Bronchial epithelial cell (primary cell): Measurements from ENCODE around the gene YIF1B. TPM values are rescaled to one million over a fixed set of nuclear protein-coding genes. Genes with fewer than 3 reads are reported as not detected.

Experiments used
- DNase-seq: peaks from one replicate; pipeline ENCODE4 v3.0.0-alpha.2; 2010; ENCODE audit warnings: low read depth
- FAIRE-seq: peaks from 2 replicates; lab custom pipeline; 2011; peaks lifted over from hg19 to GRCh38; lab: Jason Lieb, UNC
- H3K27me3 ChIP-seq: 2 replicates; pipeline ENCODE4 v1.5.1; 2011; ENCODE audit warnings: low read length; ENCODE audit not compliant: control insufficient read depth, insufficient read depth
- H3K36me3 ChIP-seq: 2 replicates; pipeline ENCODE4 v1.5.1; 2011; ENCODE audit warnings: low read length; ENCODE audit not compliant: control insufficient read depth, insufficient read depth
- H3K4me3 ChIP-seq: 2 replicates; pipeline ENCODE4 v1.5.1; 2011; ENCODE audit warnings: mild to moderate bottlenecking, low read depth, low read length, control low read depth
- CTCF ChIP-seq: IDR thresholded peaks from 2 replicates; pipeline ENCODE4 v1.5.1; 2011; ENCODE audit warnings: mild to moderate bottlenecking, moderate library complexity, low read length, control low read depth, inconsistent platforms; ENCODE audit not compliant: insufficient read depth, severe bottlenecking
- total RNA-seq: library from RNA; depleted of rRNA; stranded (reverse); fragments of >200 nt; gene quantifications from 2 replicates; pipeline ENCODE4 v1.2.1, GENCODE V29; 2014

Gene YIF1B
- total RNA-seq, 1 donor from 2014 or later: 30.0 TPM

GRCh38 chr19:38360351-38360750, 44.6 kb upstream of the YIF1B start:
- no peak for FAIRE-seq
- no peak for TF ChIP-seq CTCF
- DNase-seq: no peak

GRCh38 chr19:38359242-38360021, 43.7 kb upstream of the YIF1B start:
- H3K36me3 ChIP-seq: no peaks in the 10 kb centered on the region
- DNase-seq (no peak), FAIRE-seq (no peak)
- peaks cover 19% of the 10 kb centered on the region for H3K27me3 ChIP-seq
- no peak for TF ChIP-seq CTCF
- H3K4me3 ChIP-seq: no peak overlapping the region

More at GRCh38 chr19:38360351-38360750, 44.6 kb upstream of the YIF1B start:
- Histone ChIP-seq H3K4me3 (no peak overlapping the region), H3K27me3 (peaks cover 17% of the 10 kb centered on the region), H3K36me3 (no peaks in the 10 kb centered on the region)

- Histone ChIP-seq H3K4me3 (no peak overlapping the region), H3K27me3 (peaks cover 20% of the 10 kb centered on the region), H3K36me3 (no peaks in the 10 kb centered on the region)
- DNase-seq (no peak), FAIRE-seq (no peak)
- no peak for TF ChIP-seq CTCF
Observed at GRCh38 chr19:38358071-38358470, 42.3 kb upstream of the YIF1B start.

GRCh38 chr19:38355728-38356725, 40.3 kb upstream of the YIF1B start:
- FAIRE-seq (no peak), DNase-seq (no peak)
- Histone ChIP-seq H3K4me3 (no peak overlapping the region), H3K36me3 (no peaks in the 10 kb centered on the region), H3K27me3 (peaks cover 18% of the 10 kb centered on the region)
- no peak for TF ChIP-seq CTCF

- FAIRE-seq (no peak), DNase-seq (no peak)
- TF ChIP-seq CTCF: no peak
- Histone ChIP-seq H3K36me3 (no peaks in the 10 kb centered on the region), H3K27me3 (peaks cover 8% of the 10 kb centered on the region), H3K4me3 (no peak overlapping the region)
Observed at GRCh38 chr19:38352611-38353010, 36.9 kb upstream of the YIF1B start.
